SIG-M5 treated with dmso at 0.1 percent for 504 hours (cell line): ENCODE data around the gene PDGFRA.
"Not testable (repeated sequence)": the region's sequence is repeated elsewhere in the genome, so short reads cannot be mapped to it uniquely, and the experiment has no call there.

ENCODE experiments used
- DNase-seq: peaks from one replicate; lab custom pipeline; 2025; ENCODE audit not compliant: unreplicated experiment; lab: John Stamatoyannopoulos, UW

Gene PDGFRA

GRCh38 chr4:54227256-54228055 is 1.6 kb upstream of the PDGFRA start:
- DNase-seq: no peak

GRCh38 chr4:54228056-54228527 is 1.0 kb upstream of the PDGFRA start:
- no peak for DNase-seq

DNA sequence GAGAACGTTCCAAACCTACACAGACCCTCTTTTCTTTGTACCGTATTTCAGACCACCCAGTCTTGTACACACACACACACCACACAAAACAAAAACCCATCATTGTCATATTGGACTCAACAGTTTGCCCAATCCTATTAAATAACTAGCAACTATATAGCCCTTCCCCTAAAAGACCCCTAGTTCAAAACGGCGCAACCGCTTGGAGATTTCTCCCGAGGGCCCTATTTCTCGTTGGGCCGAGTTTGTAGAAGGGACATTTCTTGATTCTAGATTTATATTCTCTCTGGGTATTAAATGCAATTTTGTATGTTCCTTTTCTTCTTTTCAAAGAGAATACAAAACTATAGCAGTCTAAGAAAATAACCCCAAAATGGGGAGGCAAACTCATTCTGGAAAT is 547 bp upstream of the PDGFRA start:
- no peak for DNase-seq

DNA sequence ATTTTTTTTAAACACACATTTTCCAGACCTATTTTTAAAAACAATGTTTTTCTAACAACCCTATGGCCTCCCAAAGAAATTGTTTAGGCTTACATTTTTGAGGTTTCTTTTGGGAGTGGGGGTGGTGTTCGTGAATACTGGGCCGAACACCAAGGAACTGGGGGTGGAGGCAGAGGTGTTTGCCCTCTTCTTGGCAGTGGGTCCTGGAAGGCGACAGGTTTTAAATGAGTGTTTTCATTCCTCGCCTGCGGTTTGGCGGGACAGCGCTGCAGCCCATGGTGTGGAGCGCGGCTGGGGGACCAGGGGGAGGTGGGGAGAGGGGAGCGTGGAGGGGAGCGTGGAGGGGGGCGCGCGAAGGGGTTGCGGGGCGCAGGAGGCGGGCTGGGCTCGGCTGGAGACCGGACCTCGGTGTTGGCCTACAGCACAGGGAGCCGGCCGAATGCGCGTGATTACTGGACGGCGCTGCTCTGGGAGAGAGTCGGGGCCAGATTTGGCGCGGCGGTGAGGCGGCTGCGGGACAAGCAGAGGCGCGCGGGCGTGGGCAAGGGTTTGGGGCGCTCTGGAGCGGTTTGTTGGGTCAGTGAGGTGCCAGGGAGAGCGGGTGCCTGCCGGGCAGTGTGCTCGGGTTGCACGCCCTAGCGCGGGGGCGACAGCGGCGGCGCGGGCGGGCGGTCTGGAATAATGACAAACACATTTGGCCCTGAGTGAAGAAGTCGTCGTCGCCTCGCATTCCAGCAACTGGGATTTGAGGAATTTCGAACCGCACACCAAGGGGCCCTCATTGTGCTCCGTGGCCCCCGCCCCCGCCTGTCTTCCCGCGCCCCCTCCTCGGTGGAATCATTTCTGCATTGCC is 764 bp downstream of the PDGFRA start:
- no peak for DNase-seq

DNA sequence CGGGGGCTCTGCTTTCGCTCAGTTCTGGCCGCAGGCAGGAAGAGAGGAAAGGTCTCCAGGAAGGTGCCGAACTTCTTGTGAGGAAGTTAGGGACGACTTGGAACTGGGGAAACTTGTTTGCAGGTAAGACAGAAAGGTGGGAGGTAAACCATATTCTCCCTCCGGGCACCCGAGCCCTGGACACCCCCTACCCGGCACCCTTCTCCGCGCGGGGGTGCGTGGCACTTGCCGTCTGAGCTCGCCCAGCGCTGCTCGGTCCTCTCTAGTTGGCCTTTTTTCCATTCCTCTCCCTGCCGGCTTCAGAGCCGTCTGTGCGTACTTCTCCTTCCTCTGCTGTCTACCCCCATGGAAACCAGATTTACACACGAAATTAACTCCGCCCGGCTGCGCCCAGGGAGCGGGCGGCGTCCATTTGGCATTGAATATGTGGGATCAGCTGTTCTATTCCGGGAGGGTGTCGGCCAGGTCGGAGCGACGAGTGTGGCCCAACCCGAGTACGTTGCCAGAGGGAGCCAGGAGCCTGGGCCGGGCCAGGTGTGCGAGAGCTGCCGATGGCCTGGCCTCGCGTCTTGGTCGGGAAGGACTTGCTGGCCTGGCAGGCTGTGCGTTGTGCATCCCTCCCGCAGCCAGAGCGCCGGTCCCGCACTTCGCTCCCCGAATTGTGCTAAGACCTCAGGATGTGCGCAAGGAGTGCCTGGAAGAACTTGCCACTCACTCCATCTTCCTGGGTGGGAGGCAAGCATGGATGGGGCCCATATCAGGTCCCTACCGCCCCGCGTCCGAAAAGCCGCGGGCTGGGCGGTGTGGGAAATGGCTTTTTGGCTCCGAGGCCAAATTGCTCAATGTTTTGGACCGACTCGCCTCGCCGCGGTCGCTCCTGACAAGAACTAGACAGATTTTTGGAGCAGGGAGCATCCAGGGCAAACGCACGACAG is 1.7 kb downstream of the PDGFRA start:
- no peak for DNase-seq

- no peak for DNase-seq
Measured at GRCh38 chr4:54231419-54231767, 2.3 kb downstream of the PDGFRA start.

DNA sequence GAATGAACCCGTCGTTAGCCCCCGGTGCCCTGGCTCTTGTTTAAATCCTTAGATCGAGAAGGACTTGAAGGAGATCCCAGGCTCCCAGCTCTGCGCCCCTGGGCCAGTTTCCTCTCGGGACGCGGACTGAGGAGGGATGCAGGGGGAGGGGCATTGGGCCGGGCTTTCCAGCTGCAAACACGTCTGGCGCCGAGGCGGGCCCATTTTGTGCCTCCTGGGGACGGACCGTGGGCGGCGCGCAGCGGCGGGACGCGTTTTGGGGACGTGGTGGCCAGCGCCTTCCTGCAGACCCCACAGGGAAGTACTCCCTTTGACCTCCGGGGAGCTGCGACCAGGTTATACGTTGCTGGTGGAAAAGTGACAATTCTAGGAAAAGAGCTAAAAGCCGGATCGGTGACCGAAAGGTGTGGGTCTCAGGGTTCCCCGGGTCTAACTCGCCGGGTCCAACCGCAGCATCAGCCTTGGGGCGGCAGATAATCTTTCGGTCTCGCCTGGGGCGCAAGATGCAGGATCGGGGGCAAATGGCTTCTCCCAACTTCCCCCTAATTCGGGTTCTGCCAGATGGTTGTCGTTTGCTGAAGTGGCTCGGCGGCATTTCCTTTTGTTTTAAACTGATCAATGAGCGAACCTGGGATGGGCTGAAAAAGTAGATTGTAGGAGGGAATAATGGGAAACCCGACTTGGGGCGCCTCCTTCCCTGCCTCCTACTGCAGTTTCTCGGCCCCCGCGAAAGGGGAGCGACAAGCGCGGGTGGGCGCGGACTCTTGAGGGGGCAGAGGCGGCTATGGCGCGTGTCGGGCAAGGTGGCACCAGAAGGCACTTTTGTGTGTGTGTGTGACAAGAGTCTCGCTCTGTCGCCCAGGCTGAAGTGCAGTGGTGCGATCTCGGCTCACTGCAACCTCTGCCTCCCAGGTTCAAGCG is 2.9 kb downstream of the PDGFRA start:
- no peak for DNase-seq

DNA sequence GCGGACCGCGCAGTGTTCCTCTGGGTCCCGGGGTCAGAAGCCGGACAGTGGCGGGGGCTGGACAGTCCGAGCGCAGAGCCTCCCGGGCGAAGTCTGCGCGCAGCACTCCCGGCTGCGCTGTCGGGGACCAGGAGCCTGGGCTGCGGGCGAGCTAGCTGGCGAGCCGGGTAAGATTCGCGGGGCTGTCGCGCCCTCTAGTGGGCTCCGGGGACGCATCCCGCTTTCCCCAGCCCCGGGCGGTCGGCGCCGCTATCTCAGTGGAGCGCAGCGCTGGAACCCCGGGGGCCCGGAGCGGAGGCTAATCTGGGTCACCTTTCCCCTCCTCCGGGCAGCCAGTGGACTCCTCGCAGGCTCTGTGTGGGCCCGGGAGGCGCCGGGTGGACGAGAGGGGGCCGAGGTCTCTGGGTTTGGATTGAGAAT is 4.2 kb downstream of the PDGFRA start:
- peak; percentile 68 for DNase-seq

- DNase-seq: peak; percentile 73
Measured at GRCh38 chr4:54233697-54234496, 4.8 kb downstream of the PDGFRA start.

- DNase-seq: no peak
Measured at GRCh38 chr4:54234497-54235205, 5.6 kb downstream of the PDGFRA start.

DNA sequence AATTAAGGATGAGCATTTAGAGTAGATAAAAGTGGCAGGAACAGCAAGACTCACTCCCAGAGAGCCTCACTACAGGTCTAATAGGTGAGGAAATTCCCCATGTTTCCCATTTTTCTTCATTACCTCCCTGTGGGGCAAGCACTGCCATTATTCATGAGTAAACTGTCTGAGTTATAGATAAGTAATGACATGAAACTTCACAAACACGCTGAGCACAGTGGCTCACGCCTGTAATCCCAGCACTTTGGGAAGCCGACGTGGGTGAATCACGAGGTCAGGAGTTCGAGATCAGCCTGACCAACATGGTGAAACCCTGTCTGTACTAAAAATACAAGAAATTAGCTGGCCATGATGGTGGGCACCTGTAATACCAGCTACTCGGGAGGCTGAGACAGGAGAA is 7.2 kb downstream of the PDGFRA start:
- DNase-seq: not testable (repeated sequence)

- DNase-seq: no peak
Measured at GRCh38 chr4:54237770-54238169, 8.7 kb downstream of the PDGFRA start.

DNA sequence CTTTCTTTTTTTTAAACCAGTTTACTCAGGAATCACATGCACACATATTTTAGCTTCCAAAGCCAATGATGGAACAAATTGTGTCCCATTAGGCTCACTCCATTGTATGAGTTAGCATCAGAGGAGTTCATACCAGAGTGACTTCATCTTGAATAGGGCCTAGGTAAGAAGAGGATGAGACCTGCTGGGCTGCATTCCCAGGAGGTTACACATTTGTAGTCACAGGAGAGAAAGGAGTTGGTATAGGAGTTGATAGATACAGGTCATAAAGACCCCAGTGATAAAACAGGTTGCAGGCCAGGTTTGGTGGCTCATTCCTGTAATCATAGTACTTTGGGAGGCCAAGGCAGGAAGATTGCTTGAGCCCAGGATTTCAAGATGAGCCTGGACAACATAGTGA is 9.3 kb downstream of the PDGFRA start:
- no peak for DNase-seq

DNA sequence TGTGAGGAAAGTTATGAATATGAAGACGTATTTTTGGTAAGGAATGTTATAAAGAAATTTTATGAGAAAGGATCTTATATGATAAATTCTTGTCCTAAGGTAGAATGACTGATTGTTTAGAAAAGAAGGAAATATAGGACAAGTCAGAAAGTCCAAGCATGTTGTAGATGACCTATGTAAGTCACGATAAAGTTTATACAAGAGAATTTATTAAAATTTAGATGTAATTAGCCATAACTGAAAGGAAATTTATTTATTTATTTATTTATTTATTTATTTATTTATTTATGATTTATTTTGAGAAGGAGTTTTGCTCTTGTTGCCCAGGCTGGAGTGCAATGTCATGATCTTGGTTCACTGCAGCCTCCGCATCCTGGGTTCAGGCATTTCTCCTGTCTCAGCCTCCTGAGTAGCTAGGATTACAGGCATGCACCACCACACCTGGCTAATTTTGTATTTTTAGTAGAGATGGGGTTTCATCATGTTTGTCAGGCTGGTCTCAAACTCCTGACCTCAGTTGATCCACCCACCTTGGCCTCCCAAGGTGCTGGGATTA is 12.3 kb downstream of the PDGFRA start:
- not testable (repeated sequence) for DNase-seq

GRCh38 chr4:54243541-54243940 is 14.4 kb downstream of the PDGFRA start:
- not testable (repeated sequence) for DNase-seq

DNA sequence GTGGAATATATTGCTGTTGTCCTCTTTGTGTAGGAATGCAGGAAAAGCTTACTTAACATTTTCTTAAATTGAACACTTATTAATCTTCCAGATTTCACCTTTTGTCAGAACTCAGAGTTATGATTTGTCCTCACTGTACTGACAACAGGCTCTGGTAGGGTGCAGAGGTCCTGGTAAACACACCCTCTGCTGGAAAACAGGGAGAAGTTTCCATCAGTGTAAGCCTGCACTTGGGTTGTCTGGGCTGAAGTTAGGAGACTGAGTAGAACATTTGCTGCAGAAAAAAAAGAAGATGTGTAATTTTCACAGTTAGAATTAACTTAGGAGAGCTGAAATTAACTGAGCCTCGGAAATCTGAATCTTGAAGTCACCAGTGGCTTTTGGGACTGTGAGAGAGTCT is 23.2 kb downstream of the PDGFRA start:
- not testable (repeated sequence) for DNase-seq

DNA sequence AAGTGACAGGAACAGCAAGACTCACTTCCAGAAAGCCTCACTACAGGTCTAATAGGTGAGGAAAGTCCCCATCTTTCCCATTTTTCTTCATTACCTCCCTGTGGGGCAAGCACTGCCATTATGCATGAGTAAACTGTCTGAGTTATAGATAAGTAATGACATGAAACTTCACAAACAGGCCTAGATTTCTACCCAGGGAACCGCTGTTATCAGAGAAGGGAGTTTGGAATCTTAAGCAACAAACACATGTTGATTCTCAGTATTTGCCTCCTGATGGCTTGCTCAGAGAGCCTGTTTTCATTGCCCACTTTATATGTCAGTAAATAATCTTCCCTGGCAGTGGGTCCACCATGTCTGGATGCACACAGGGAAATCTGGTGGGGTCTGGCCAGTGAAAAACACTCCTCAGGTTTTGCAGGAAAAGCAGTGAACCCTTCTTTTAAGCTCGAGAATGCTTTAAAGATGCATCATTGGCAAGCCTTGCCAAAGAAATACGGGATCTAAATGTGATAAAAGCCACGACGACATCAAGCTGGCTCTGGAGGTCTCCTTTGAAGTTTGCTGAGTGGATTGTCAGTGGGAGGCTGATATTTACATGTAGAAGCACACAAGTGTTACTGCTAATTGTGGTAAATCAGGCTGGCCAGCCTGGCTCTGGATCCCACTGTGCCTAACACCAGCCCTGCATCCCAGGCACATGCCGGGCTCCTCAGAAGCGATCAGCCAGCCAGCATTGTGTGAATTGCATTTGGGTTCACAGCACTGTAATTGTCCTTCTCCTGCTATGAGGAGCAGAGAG is 25.2 kb downstream of the PDGFRA start:
- DNase-seq: no peak

GRCh38 chr4:54254915-54255246 is 25.8 kb downstream of the PDGFRA start:
- DNase-seq: no peak
